ENCODE measurements around the gene CLRN1. TPM values are rescaled to one million over a fixed set of nuclear protein-coding genes. Genes with fewer than 3 reads are reported as not detected.

Gene CLRN1
- total and polyA plus RNA-seq, 2 of the 13 experiments (the other 11 are each of a cell fraction or from before 2014, with no cell fraction given): not detected

DNA sequence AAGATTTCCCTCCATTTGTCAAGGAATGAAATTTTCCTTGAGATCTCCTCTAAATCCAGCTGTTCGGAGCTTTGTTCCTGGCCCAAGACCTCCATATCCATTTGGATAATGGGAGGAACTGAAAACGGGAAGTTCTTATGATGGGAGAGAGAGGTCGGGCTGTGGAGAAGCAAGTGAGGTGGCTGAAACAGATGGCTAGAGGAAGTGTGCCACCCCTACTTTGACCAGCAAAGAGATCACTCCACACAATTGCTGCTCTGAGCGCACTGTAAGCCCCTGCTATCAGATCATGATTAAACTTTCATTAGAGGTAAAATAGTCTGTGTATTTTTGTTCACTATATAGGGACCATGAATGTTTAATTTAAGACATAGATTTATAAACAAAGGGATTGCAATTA lies 67.2 kb downstream of the CLRN1 start, which contains the start of gene MINDY4B:
Gene MINDY4B, minus strand, starts transcription at position 101 of the 400 bp plus-strand sequence. Its CDS starts 0 bp downstream, at position 101.
- Histone ChIP-seq H3K9ac (ENCODE audit: insufficient read depth, low read depth, low read length) (no peak within 1 kb of the TSS), H3K4me2 (ENCODE audit: low read depth, low read length) (no peak within 1 kb of the TSS), H3K27me3 (ENCODE audit: control insufficient read depth in 1 of 2, insufficient read depth in 2 of 2, low read length in 2 of 2) (0 out of 5 replicates have a peak, but pooled peaks cover 0 to 4% of the 10 kb centered on the region in 2 experiments), H2AFZ (ENCODE audit: low read length) (no peak within 1 kb of the TSS), H3K4me1 (ENCODE audit: insufficient read depth, low read length) (peaks cover 9% of the 10 kb centered on the region; the same call in 1 of the 2 replicates), H3K36me3 (replicated peaks in 1 of 2; ENCODE audit: control insufficient read depth in 1 of 2, insufficient read depth in 2 of 2, low read length in 2 of 2) (no peaks in the 10 kb centered on the region), H3K79me2 (ENCODE audit: insufficient read depth, low read length) (no peaks in the 10 kb centered on the region), H3K9me3 (ENCODE audit: low read length) (no peaks in the 10 kb centered on the region), H4K20me1 (ENCODE audit: insufficient read depth, low read length) (no peaks in the 10 kb centered on the region), H3K4me3 (replicated peaks in 1 of 3; ENCODE audit: insufficient read depth in 1 of 3, low read depth in 2 of 3, low read length in 3 of 3) (no peak within 1 kb of the TSS), H3K27ac (ENCODE audit: extremely low read length, insufficient read depth, low read length) (no peak within 1 kb of the TSS)
- POLR2A ChIA-PET: no interaction called here
- 19% methylated on average over 4 of the region's 4 CpGs for WGBS (ENCODE audit: low lambda C conversion rate)
- intact Hi-C loops (cut with micrococcal nuclease; ENCODE audit: unreplicated experiment) (no loop called here), in situ Hi-C loops (cut with HindIII; ENCODE audit: extremely low pct_ligation_motif_present, low pct_unique_long_range_greater_than_20kb) (no loop called here)
- FAIRE-seq (no peak), DNase-seq (ENCODE audit: low spot score) (no peak), ATAC-seq (no peak)
- CTCF ChIA-PET (ENCODE audit: low intra/inter-chr PET ratio, low total read pairs): no interaction called here
- no TSS peak for BruUV-seq (replicated peaks)
- TF ChIP-seq SSRP1 (CRISPR knock-in tag; IDR thresholded peaks at IDR 0.05) (no peak), CHD4 (IDR thresholded peaks at IDR 0.05; ENCODE audit: borderline replicate concordance, low read length) (no peak), NR2C2 (CRISPR knock-in tag; IDR thresholded peaks at IDR 0.05; ENCODE audit: borderline replicate concordance) (no peak), SYNCRIP (IDR thresholded peaks at IDR 0.05; ENCODE audit: insufficient read depth, low read depth, low read length) (no peak), POLR2A (IDR thresholded peaks at IDR 0.05; ENCODE audit: insufficient read depth in 1 of 2, low read depth in 2 of 2, low read length in 2 of 2) (no peak), MAZ (IDR thresholded peaks at IDR 0.05; ENCODE audit: borderline replicate concordance, low read depth, low read length) (no peak), MAZ (CRISPR knock-in tag; IDR thresholded peaks at IDR 0.05; ENCODE audit: low read depth) (no peak), ZNF839 (CRISPR knock-in tag; IDR thresholded peaks at IDR 0.05; ENCODE audit: borderline replicate concordance) (no peak), ZNF7 (CRISPR knock-in tag; IDR thresholded peaks at IDR 0.05) (no peak), ZZZ3 (CRISPR knock-in tag; IDR thresholded peaks at IDR 0.05; ENCODE audit: borderline replicate concordance) (no peak), SNRNP70 (IDR thresholded peaks at IDR 0.05; ENCODE audit: low read depth, low read length) (no peak), JUND (CRISPR knock-in tag; IDR thresholded peaks at IDR 0.05) (no peak)
- TF ChIP-seq, protein P1, sequence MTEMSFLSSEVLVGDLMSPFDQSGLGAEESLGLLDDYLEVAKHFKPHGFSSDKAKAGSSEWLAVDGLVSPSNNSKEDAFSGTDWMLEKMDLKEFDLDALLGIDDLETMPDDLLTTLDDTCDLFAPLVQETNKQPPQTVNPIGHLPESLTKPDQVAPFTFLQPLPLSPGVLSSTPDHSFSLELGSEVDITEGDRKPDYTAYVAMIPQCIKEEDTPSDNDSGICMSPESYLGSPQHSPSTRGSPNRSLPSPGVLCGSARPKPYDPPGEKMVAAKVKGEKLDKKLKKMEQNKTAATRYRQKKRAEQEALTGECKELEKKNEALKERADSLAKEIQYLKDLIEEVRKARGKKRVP (CRISPR knock-in tag; IDR thresholded peaks at IDR 0.05): no peak
- TF ChIP-seq, protein P2, sequence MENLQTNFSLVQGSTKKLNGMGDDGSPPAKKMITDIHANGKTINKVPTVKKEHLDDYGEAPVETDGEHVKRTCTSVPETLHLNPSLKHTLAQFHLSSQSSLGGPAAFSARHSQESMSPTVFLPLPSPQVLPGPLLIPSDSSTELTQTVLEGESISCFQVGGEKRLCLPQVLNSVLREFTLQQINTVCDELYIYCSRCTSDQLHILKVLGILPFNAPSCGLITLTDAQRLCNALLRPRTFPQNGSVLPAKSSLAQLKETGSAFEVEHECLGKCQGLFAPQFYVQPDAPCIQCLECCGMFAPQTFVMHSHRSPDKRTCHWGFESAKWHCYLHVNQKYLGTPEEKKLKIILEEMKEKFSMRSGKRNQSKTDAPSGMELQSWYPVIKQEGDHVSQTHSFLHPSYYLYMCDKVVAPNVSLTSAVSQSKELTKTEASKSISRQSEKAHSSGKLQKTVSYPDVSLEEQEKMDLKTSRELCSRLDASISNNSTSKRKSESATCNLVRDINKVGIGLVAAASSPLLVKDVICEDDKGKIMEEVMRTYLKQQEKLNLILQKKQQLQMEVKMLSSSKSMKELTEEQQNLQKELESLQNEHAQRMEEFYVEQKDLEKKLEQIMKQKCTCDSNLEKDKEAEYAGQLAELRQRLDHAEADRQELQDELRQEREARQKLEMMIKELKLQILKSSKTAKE (CRISPR knock-in tag; IDR thresholded peaks at IDR 0.05; ENCODE audit: borderline replicate concordance): no peak
- TF ChIP-seq, protein P3, sequence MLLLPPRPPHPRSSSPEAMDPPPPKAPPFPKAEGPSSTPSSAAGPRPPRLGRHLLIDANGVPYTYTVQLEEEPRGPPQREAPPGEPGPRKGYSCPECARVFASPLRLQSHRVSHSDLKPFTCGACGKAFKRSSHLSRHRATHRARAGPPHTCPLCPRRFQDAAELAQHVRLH (CRISPR knock-in tag; IDR thresholded peaks at IDR 0.05; ENCODE audit: borderline replicate concordance, low read depth): no peak
- TF ChIP-seq, protein P4, sequence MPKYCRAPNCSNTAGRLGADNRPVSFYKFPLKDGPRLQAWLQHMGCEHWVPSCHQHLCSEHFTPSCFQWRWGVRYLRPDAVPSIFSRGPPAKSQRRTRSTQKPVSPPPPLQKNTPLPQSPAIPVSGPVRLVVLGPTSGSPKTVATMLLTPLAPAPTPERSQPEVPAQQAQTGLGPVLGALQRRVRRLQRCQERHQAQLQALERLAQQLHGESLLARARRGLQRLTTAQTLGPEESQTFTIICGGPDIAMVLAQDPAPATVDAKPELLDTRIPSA (CRISPR knock-in tag; IDR thresholded peaks at IDR 0.05; ENCODE audit: borderline replicate concordance): no peak
- TF ChIP-seq, protein P5, sequence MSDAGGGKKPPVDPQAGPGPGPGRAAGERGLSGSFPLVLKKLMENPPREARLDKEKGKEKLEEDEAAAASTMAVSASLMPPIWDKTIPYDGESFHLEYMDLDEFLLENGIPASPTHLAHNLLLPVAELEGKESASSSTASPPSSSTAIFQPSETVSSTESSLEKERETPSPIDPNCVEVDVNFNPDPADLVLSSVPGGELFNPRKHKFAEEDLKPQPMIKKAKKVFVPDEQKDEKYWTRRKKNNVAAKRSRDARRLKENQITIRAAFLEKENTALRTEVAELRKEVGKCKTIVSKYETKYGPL (CRISPR knock-in tag; IDR thresholded peaks at IDR 0.05): no peak
- TF ChIP-seq, protein P6, sequence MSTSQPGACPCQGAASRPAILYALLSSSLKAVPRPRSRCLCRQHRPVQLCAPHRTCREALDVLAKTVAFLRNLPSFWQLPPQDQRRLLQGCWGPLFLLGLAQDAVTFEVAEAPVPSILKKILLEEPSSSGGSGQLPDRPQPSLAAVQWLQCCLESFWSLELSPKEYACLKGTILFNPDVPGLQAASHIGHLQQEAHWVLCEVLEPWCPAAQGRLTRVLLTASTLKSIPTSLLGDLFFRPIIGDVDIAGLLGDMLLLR (CRISPR knock-in tag; IDR thresholded peaks at IDR 0.05): no peak
- TF ChIP-seq, protein P7, sequence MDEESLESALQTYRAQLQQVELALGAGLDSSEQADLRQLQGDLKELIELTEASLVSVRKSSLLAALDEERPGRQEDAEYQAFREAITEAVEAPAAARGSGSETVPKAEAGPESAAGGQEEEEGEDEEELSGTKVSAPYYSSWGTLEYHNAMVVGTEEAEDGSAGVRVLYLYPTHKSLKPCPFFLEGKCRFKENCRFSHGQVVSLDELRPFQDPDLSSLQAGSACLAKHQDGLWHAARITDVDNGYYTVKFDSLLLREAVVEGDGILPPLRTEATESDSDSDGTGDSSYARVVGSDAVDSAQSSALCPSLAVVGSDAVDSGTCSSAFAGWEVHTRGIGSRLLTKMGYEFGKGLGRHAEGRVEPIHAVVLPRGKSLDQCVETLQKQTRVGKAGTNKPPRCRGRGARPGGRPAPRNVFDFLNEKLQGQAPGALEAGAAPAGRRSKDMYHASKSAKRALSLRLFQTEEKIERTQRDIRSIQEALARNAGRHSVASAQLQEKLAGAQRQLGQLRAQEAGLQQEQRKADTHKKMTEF (CRISPR knock-in tag; IDR thresholded peaks at IDR 0.05): no peak

Data from HepG2 (cell line).